Dedifferentiated amniotic fluid mesenchymal stem cell (primary cell): ENCODE results near the gene MRPL23.

Source experiments
- DNase-seq: peaks from one replicate; pipeline ENCODE4 v3.0.0-alpha.2; 2016; ENCODE audit errors: extremely low spot score

The MRPL23 gene

DNA sequence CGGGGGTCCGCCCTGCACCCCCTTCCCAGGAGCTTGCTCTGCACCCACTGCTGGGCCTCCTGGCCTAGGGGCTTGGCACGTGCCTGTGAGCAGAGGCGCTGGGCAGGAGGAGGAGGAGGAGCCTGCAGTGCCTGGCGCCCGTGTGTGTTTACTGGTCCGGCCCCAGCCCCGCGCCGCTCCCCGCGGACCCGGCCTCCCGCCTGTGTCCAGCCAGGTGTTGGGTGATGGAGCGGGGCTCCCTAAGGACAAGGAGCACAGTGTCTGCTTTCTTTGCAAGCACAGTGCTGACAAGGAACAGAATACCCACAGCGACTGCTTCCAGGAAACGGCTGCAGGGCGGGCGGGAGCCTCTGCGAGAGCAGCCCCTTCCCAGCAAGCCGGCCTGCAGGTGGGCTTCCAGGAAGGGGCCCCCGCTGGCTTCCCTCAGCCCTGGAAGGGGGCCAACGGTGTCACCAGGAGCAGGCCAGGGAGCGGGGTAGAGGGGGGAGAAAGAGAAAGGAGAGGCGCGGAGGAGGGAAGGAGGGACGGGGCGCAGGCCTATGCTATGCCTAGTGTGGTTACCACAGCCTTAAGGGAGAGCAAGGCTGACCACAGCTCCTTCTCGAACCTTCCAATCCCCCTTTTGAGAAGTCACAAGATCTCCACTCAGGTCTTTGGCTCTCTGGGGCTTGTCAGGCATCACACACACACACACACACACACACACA lies 43.9 kb downstream of the MRPL23 start:
- DNase-seq = no peak

DNA sequence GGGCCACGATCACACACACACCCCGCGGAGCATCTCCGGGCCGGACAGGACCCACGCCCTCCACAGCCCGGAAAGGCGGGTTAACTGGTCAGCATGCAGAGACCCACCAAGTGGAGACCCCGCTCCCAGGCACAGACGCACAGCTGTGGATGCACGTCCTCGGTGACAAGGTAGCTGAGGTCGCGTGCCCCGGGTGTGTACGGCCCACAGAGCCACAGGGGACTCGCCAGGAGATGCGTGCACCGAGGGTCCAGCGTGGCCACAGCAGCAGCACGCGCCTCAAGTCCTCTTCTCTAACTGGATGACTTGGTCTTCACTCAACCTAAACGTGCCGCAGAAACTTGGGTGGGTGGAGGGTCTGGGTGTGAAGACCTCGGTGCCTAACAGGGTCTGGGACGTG lies 45.0 kb downstream of the MRPL23 start:
- DNase-seq = no peak

DNA sequence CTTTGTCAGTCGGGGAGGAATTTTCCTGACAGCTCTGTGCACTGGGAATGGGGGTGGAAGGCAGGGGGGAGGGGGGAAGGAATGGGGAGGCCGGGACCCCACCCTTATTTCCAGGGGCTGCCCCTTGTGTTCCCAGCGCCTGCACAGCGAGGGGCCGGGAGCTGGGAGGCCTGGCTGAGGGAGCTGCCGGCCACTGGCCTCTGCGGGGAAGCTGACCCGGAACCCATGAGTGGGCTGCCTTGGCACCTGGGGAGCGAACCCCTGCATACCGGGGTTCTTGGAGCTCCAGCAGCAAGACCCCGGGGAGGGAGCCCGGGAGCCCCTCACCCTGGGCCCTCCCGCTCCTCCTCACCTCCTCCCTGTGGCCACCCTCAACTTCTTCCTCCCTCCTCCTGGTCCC lies 47.0 kb downstream of the MRPL23 start:
- DNase-seq = no peak

DNA sequence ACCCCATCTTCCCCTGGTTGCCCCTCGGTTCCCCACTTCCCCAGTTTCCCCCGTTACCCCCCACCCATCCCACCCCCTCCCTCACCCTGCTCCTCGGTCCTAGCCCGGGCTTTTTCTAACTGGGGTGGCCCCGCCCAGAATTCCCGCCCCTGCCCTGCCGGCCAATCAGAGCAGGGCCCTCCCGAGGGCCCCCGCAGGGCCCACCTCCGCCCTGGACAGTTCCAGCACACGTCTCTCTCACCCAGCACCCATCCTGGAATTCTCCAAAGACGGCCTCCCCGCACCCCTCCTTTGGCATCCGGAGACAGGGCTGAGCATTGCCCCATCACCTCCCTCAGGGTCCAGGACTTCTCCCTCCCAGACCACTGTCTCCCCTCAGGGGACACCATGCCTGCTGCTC lies 50.6 kb downstream of the MRPL23 start, which contains the start of gene H19:
Gene H19, minus strand, starts transcription at position 88 of the 400 bp plus-strand sequence.
- DNase-seq = no peak

DNA sequence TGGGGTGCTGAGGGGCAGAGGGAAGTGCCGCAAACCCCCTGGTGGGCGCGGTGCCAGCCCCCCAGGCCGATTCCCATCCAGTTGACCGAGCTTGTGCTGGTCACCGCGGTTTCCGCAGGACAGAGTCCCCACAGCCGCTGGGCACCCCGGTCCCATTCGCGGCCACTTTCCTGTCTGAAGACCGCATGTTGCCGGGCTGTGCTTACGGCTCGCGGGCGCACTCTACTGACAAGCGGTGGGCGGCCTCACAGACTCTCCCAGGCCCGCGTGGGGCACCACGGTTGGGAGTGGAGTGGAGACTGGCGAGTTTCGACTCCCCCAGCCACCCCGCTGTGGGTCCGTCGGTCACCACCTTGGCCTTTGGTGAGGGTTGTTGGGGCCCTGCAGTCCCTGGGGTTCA lies 51.2 kb downstream of the MRPL23 start:
- no peak for DNase-seq

DNA sequence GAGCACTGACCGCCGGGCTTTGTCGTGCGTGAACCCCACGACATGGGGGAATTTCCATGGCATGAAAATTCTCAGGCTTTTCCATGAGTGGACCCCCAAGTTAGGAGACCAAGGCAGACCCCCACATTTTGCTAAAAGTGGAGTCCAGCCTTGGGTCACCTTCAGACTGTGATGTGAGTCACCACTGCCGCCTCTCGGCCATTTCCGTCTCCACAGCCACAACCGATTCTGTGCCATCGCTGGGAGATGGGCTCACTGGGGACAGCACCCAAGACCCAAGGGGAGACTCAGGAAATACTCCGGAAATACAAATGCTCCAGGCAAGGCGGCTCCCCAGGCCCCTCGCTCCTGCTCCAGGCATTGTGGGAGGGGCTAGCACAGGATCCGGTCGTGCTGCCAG lies 51.7 kb downstream of the MRPL23 start:
- DNase-seq = no peak

DNA sequence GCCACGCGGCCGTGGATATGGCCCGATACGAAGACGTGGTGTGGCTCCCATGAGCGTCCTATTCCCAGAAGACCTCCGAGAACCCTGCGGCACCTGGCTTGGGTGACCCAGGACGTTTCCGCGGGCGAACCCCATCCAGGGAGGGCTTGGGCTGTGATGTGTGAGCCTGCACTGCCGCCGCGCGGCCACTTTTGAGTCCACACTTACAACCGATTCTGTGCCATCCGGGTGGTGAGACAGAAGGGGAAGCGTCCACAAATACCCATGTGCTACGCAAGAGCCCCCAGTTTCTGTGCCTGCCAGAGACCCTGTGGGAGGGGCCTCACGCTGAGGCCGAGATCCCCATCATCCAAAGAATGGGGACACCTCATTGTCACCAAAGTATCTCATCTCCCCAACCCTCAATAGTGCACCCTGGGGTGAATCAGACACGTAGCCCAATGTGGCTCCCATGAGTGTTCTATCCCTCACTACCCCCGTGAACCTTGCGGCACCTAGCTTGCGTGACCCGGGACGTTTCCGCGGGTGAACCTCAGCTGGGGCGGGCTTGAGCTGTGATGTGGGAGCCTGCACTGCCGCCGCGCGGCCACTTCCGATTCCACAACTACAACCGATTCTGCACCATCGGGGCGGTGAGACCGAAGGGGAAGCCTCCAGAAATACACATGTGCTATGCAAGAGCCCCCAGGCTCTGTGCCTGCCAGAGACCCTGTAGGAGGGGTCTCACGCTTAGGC lies 55.1 kb downstream of the MRPL23 start:
- no peak for DNase-seq

DNA sequence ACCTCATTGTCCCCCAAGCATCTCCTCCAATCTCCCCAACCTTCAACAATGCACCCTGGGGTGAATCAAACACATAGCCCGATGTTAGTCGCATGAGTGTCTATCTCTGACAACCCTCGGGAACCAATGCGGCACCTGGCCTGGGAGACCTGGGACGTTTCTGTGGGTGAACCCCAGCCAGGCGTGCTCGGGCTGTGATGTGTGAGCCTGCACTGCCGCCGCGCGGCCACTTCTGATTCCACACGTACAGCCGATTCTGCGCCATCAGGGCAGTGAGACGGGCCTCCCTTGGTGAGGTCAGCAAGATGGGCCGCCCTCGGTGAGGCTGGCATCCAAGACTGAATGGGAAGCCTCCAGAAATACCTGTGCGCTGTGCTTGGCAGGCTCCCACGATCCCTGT lies 55.7 kb downstream of the MRPL23 start:
- DNase-seq = no peak

DNA sequence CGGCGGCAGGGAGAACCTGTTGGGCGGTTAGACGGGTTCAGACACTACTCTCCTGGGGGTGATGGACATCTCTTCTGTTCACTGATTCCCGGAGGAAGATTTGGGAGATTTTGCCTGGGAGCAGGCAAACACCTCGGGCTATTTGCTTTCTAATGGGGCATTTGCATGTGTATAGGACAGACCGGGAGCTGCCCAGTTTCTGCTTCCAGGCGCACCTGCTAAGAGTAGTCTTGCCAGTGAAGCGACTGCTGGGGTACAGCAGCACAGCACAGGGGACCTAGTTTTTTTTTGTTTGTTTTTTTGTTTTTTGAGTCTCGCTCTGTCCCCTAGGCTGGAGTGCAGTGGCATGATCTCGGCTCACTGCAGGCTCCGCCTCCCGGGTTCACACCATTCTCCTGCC lies 57.3 kb downstream of the MRPL23 start:
- DNase-seq = no peak
